IPS-11a (cell line): ENCODE measurements around the gene PPARD.
"Not testable (repeated sequence)": the region's sequence is repeated elsewhere in the genome, so short reads cannot be mapped to it uniquely, and the experiment has no call there.

Experiments used
- H3K4me3 ChIP-seq: one replicate; pipeline ENCODE4 v1.5.1; 2013; ENCODE audit warnings: low read depth, low read length, control low read depth

Gene PPARD

DNA sequence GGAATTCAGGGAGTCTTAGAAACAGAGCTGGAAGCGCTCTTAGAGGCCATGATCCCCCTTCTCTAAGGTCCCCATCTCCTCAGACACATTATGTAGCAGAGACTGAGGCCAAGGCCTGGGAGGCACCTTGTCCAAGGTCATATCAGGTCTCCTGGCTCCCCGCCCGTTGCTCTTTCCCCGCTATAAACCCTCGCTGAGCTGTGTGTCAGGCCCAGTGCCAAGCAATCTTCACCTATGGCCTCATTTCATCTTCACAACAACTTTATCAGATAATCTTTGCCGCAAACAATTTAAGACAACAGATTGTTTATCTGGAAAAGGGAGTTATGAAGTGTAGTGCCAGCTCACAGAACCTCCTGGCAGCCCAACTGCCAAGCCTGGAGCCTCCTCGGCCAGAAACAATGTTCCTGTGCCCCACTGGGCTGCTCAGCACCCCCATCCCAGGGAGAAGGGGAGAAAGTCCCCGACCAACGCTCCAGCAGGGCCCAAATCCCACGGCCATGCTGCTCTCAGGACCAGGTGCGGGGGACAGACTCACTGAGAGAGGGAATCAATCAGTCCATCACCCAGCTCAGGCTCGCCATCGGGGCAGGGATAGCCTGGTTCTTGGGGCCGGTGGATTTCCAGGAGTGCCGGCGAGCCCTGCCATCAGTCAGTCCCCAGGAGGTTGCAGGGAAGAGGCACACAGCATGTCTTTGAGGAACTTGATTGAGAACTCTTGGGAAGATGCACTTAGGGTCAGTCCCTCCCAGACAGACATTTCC lies 92.9 kb downstream of the PPARD start:
- no peak overlapping the region for H3K4me3 ChIP-seq

- H3K4me3 ChIP-seq = no peak overlapping the region
Measured at GRCh38 chr6:35436071-35436857, 93.9 kb downstream of the PPARD start.

- not testable (repeated sequence) for H3K4me3 ChIP-seq
Measured at GRCh38 chr6:35438378-35439065, 96.2 kb downstream of the PPARD start.

DNA sequence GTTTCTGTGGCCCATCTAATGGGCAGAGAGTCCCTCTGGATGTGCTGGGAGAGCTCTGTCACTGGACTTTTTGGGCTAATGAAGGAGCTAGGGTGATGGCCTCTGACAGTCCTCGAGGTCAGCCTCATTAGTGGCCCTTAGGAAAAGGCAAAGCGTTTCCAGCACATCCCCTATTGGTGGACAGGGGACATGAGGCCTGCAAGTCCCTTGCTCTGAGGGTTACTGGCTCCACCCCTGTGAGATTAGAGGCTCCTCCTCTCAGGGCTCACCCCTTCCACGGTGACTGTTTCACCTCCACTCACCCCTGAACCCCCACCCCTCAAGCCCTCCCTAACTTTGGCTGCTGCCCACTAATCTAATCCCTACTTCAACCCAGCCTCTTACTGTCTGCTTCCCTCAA lies 97.0 kb downstream of the PPARD start:
- H3K4me3 ChIP-seq = no peak overlapping the region

GRCh38 chr6:35441205-35441604 lies 98.8 kb downstream of the PPARD start:
- no peak overlapping the region for H3K4me3 ChIP-seq

GRCh38 chr6:35441642-35442041 lies 99.3 kb downstream of the PPARD start:
- H3K4me3 ChIP-seq = no peak overlapping the region

GRCh38 chr6:35442693-35443092 lies 100.3 kb downstream of the PPARD start:
- H3K4me3 ChIP-seq = no peak overlapping the region

GRCh38 chr6:35443341-35444030 lies 101.1 kb downstream of the PPARD start:
- H3K4me3 ChIP-seq = no peak overlapping the region

GRCh38 chr6:35445691-35446090 lies 103.3 kb downstream of the PPARD start:
- H3K4me3 ChIP-seq = no peak overlapping the region

DNA sequence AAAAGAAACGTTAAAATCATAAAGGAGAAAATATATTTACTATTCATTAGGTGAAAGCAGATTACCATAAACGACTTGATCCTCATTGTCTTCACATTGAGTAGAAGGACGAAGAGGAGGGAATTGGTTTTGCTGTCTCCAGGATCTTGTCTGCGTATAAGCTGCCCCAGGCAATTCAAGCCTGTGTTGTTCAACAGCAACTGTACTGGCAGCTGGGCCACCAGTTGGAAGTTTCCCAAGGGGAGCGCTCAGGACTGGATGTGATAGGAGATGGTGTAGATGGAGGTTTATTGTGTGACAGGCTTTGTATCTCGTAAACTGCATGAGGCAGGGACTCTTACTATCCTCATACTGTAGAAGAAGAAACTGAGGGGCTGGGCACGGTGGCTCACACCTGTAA lies 105.8 kb downstream of the PPARD start:
- no peak overlapping the region for H3K4me3 ChIP-seq

DNA sequence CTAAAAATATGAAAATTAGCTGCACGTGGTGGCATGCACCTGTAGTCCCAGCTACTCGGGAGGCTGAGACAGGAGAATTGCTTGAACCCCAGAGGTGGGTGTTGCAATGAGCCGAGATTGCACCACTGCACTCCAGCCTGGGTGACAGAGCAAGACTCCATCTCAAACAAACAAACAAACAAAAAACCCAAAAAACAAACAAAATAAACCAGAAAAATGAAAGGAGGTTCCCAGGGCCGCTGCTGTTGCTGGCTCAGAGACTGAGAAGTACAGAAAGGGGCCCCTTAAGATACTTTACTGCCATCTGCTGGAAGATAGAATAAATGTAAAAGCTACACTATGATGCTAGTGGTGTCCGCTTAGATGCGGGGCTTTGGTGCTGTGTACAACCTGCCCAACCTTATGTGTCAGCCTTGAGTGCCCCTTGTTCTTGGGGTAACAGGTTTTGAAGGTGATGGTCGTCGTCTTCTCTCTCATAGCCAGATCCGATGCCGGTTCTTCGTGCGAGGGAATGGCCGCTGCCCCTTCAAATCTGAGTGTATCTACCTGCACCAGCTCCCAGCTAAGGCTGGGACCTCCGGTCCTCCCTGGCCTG lies 107.0 kb downstream of the PPARD start:
- no peak overlapping the region for H3K4me3 ChIP-seq

GRCh38 chr6:35451354-35452182 lies 109.2 kb downstream of the PPARD start:
- peak overlapping the region; percentile 29 for H3K4me3 ChIP-seq

DNA sequence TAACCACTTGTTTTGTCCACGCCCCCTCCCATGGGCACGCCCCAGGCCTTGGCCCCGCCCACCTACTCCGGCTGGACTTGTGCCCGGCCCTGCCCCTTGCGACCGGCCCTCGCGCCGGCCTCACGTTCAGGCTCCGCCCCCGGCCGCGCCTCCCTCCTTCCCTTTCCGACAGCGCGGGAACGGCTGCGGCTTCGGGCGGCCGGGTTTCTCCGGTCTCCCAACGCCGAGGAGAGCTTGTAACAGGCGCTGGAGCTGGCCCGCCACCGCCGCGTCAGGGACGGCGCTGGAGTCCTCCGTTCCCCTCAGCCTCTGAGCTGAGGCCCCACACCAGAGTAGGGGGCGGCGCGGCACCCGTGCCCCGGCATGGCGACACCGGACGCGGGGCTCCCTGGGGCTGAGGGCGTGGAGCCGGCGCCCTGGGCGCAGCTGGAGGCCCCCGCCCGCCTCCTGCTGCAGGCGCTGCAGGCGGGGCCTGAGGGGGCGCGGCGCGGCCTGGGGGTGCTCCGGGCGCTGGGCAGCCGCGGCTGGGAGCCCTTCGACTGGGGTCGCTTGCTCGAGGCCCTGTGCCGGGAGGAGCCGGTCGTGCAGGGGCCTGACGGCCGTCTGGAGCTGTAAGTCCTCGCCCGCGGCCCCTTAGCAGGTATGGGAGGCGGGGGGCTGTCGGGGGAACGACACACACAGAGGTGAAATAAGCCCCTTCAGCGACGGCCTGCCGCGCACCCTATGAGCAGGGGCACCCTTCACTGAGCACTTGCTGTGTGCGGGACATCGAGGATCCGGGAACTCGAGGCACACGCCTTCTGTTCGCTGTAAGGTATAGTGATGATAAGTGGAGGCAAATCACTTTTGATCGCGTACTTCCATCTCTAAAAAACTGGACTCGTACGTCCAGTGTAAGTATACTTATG lies 110.1 kb downstream of the PPARD start, which contains the start of gene FANCE:
Gene FANCE (plus strand): TSS at position 156 of the 908 bp plus-strand sequence. CDS start 208 bp downstream, at position 364.
- H3K4me3 ChIP-seq = peak within 1 kb of the TSS; percentile 63

GRCh38 chr6:35453236-35453635 lies 110.9 kb downstream of the PPARD start:
- H3K4me3 ChIP-seq = peak overlapping the region; percentile 63

DNA sequence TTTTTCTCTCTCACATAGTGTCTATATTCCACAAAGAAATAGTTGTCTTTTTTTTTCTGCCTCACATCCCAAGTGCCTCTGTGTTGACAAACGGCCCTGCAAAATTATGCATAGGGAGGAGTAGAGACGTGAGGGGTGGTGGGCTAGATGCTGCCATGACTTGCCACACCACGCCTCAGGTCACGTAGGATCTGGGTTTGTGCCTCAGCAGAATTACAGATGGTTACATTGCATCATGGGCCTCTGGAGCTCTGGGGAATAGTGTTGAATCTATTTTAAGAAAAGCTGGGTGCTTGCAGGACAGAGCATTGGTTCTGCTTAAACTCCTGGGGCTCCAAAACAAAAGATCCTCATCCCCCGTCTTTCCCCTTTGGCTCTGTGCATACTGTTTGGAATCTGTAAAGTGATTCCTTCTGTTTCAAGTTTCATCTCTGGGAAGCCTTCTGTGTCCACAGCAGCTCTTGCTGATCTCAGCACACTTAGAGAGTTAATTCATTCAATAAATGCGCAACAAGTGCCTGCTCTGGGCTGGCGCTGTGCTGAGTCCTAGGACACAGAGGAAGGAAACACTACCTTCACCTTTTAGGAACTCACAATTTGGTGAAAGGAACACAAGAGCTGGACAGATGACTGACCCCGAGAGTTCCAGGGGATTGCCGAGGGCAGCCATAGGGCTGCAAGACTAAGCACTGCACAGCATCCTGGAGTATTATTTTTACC lies 112.2 kb downstream of the PPARD start:
- H3K4me3 ChIP-seq = no peak overlapping the region

DNA sequence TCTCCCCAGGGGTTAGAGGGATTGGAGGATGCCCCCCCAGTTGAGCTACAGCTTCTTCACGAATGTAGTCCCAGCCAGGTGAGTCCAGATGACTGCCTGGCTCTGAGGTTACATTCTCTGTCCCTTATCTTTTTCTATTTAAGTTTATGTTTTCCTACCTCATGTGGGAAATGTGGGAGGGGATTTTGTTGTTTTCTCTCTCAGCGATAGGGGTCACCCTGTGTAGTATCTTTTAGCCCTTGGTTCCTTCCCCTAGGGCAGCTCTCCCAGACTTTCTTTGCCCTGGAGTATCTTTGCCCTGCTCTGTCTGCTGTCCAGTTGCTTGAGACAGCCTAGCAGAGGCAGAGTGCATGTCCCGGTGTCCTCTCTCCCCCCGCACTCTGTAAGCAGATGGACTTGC lies 115.5 kb downstream of the PPARD start:
- H3K4me3 ChIP-seq = no peak overlapping the region

GRCh38 chr6:35461270-35461669 lies 118.9 kb downstream of the PPARD start:
- no peak overlapping the region for H3K4me3 ChIP-seq

DNA sequence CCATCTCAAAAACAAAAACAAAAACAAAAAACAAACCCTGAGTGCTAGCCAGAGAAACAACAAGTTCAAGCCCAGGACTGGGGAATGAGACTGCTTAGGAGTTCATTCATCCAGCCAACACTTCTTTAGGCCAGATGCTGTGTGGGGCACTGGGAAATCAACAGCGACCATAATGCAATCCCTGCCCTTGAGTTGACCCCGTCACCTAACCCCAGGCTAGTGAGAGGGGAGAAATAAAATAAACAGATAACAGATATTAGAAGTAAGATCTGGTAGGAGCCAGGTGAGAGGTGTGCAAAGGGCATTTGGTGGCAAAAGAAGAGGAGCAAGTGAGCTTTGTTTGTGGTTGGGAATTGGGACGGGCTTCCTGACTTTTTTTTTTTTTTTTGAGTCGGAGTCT lies 120.9 kb downstream of the PPARD start:
- no peak overlapping the region for H3K4me3 ChIP-seq
